Tibial nerve (tissue), 4 donors: Measurements from ENCODE around the gene CDH13.

ENCODE experiments used
- EP300 ChIP-seq, 2 donors: sonication (generic); formaldehyde crosslinking; IDR thresholded peaks; one replicate each; pipeline ENCODE4 v1.6.1; 2017; ENCODE audit warnings: antibody characterized with exemption in 2 of 2, mild to moderate bottlenecking in 1 of 2
- POLR2A ChIP-seq, 2 donors: fragments of 450-650 bp; IDR thresholded peaks; one replicate each; pipeline ENCODE4 v1.6.1; 2017; ENCODE audit warnings: antibody characterized with exemption in 2 of 2, mild to moderate bottlenecking in 2 of 2, moderate library complexity in 2 of 2
- TF ChIP-seq, protein P1 (sequence below), 5 experiments: fragments of 200-600 bp in 3 of 5; fragments of 450-650 bp in 2 of 5; sonication (generic) in 3 of 5; IDR thresholded peaks; one replicate each; pipeline ENCODE4 v1.5.1; 2016 to 2019; ENCODE audit warnings: antibody characterized with exemption in 5 of 5, mild to moderate bottlenecking in 3 of 5, moderate library complexity in 2 of 5

DNA sequence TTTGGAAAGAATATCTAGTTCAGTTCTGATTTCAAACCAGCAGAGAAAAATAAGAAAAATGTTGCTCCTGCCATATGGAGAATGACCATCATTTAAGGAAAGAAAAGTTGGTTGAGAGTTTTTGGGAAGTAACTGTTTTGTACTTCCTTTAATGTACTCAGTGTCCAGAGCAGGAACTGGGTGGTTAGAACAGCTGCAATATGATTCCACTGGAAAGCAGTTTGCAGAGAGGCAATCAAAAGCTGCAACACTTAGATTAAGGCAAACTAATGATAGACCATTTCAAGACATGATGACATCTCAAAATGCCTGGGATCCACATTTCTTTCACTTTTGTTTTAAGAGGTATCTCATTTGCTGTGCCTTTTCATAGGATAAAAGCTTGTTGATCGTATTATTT is 867.7 kb downstream of the CDH13 start:
- no peak for TF ChIP-seq EP300 (IDR thresholded peaks at IDR 0.05)
- TF ChIP-seq, protein P1, sequence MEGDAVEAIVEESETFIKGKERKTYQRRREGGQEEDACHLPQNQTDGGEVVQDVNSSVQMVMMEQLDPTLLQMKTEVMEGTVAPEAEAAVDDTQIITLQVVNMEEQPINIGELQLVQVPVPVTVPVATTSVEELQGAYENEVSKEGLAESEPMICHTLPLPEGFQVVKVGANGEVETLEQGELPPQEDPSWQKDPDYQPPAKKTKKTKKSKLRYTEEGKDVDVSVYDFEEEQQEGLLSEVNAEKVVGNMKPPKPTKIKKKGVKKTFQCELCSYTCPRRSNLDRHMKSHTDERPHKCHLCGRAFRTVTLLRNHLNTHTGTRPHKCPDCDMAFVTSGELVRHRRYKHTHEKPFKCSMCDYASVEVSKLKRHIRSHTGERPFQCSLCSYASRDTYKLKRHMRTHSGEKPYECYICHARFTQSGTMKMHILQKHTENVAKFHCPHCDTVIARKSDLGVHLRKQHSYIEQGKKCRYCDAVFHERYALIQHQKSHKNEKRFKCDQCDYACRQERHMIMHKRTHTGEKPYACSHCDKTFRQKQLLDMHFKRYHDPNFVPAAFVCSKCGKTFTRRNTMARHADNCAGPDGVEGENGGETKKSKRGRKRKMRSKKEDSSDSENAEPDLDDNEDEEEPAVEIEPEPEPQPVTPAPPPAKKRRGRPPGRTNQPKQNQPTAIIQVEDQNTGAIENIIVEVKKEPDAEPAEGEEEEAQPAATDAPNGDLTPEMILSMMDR (IDR thresholded peaks at IDR 0.05): no peak
- TF ChIP-seq POLR2A (IDR thresholded peaks at IDR 0.05): no peak
